ENCODE results near the gene DNAH1.
"Not testable (repeated sequence)": the region's sequence is repeated elsewhere in the genome, so short reads cannot be mapped to it uniquely, and the experiment has no call there.

DNAH1 gene

GRCh38 chr3:52315977-52316764 lies at the start of gene DNAH1:
Gene DNAH1 (plus strand): TSS chr3:52316319. CDS start chr3:52322443, 6,124 bp downstream.
- no peak for DNase-seq

- DNase-seq = no peak
Measured at GRCh38 chr3:52268036-52268435, 48.1 kb upstream of the DNAH1 start.

- no peak for DNase-seq
Measured at GRCh38 chr3:52269776-52270175, 46.3 kb upstream of the DNAH1 start.

- no peak for DNase-seq
Measured at GRCh38 chr3:52270252-52270754, 45.8 kb upstream of the DNAH1 start.

GRCh38 chr3:52272172-52272571 lies 43.9 kb upstream of the DNAH1 start:
- not testable (repeated sequence) for DNase-seq

- DNase-seq = no peak
Measured at GRCh38 chr3:52272831-52273230, 43.3 kb upstream of the DNAH1 start.

GRCh38 chr3:52274781-52275180 lies 41.3 kb upstream of the DNAH1 start:
- not testable (repeated sequence) for DNase-seq

- DNase-seq = peak; percentile 60
Measured at GRCh38 chr3:52277071-52277964, 38.8 kb upstream of the DNAH1 start.

- peak; percentile 52 for DNase-seq
Measured at GRCh38 chr3:52277972-52278509, 38.1 kb upstream of the DNAH1 start.

GRCh38 chr3:52278510-52279069 lies 37.5 kb upstream of the DNAH1 start, which contains the start of gene WDR82:
Gene WDR82 (minus strand): TSS chr3:52278649. CDS start chr3:52278361, 288 bp downstream.
- peak; percentile 93 for DNase-seq

GRCh38 chr3:52279596-52279995 lies 36.5 kb upstream of the DNAH1 start:
- no peak for DNase-seq

- no peak for DNase-seq
Measured at GRCh38 chr3:52280050-52280461, 36.1 kb upstream of the DNAH1 start.

GRCh38 chr3:52281981-52282801 lies 33.9 kb upstream of the DNAH1 start:
- peak; percentile 36 for DNase-seq

- no peak for DNase-seq
Measured at GRCh38 chr3:52283306-52283705, 32.8 kb upstream of the DNAH1 start.

GRCh38 chr3:52284051-52284450 lies 32.1 kb upstream of the DNAH1 start:
- DNase-seq = not testable (repeated sequence)

- DNase-seq = no peak
Measured at GRCh38 chr3:52286777-52287110, 29.4 kb upstream of the DNAH1 start.

- no peak for DNase-seq
Measured at GRCh38 chr3:52288674-52289073, 27.4 kb upstream of the DNAH1 start.

GRCh38 chr3:52289338-52289746 lies 26.8 kb upstream of the DNAH1 start:
- DNase-seq = no peak

- no peak for DNase-seq
Measured at GRCh38 chr3:52289747-52290595, 26.1 kb upstream of the DNAH1 start.

GRCh38 chr3:52290596-52291507 lies 25.3 kb upstream of the DNAH1 start:
- no peak for DNase-seq
